ENCODE data around the gene CHAF1A.
A peak's percentile ranks its signal among the peaks of the same experiment; 100 is the strongest.

CHAF1A gene

GRCh38 chr19:4454747-4455718, 52.6 kb downstream of the CHAF1A start:
- DNase-seq: no peak

- peak in 24 of 51 donors; percentile 3 to 69 (median 28) for DNase-seq
Measured at GRCh38 chr19:4455719-4456475, 53.5 kb downstream of the CHAF1A start.

GRCh38 chr19:4456476-4456842, 54.0 kb downstream of the CHAF1A start:
- DNase-seq: peak in 18 of 51 donors; percentile 12 to 58 (median 34)

GRCh38 chr19:4456843-4457653, 54.6 kb downstream of the CHAF1A start:
- peak in 29 of 51 donors; percentile 12 to 77 (median 50) for DNase-seq

GRCh38 chr19:4457654-4458395, 55.4 kb downstream of the CHAF1A start, which contains the start of gene UBXN6:
UBXN6 (minus strand) TSS chr19:4457794; CDS start chr19:4457697, 97 bp downstream.
- DNase-seq: peak; percentile 44 to 97 (median 93)

GRCh38 chr19:4464815-4465581, 62.6 kb downstream of the CHAF1A start:
- no peak for DNase-seq

- no peak for DNase-seq
Measured at GRCh38 chr19:4467835-4468234, 65.4 kb downstream of the CHAF1A start.

- peak; percentile 39 to 100 (median 99) for DNase-seq
Measured at GRCh38 chr19:4471403-4472173, 69.1 kb downstream of the CHAF1A start.

- peak in 4 of 51 donors; percentile 46 to 95 (median 90) for DNase-seq
Measured at GRCh38 chr19:4472174-4472974, 69.9 kb downstream of the CHAF1A start, which contains the start of gene HDGFL2. HDGFL2 (plus strand) TSS chr19:4472297; CDS start chr19:4472351, 54 bp downstream.

GRCh38 chr19:4473011-4473762, 70.7 kb downstream of the CHAF1A start:
- no peak for DNase-seq

GRCh38 chr19:4473763-4474513, 71.5 kb downstream of the CHAF1A start:
- DNase-seq: peak in 1 of 51 donors; percentile 5

- peak in 44 of 51 donors; percentile 4 to 80 (median 42) for DNase-seq
Measured at GRCh38 chr19:4474514-4475022, 72.1 kb downstream of the CHAF1A start.

GRCh38 chr19:4477034-4477801, 74.8 kb downstream of the CHAF1A start:
- DNase-seq: no peak

GRCh38 chr19:4482721-4483364, 80.4 kb downstream of the CHAF1A start:
- DNase-seq: no peak

- DNase-seq: no peak
Measured at GRCh38 chr19:4483385-4483784, 80.9 kb downstream of the CHAF1A start.

Data from hypothalamus (tissue), 51 donors.